GM04504 (cell line): ENCODE results near the gene INSIG2.
"Not testable (repeated sequence)": the region's sequence is repeated elsewhere in the genome, so short reads cannot be mapped to it uniquely, and the experiment has no call there.

Experiments
- DNase-seq: peaks from one replicate; pipeline ENCODE4 v3.0.0-alpha.2; 2012; ENCODE audit warnings: low read depth

Gene INSIG2

DNA sequence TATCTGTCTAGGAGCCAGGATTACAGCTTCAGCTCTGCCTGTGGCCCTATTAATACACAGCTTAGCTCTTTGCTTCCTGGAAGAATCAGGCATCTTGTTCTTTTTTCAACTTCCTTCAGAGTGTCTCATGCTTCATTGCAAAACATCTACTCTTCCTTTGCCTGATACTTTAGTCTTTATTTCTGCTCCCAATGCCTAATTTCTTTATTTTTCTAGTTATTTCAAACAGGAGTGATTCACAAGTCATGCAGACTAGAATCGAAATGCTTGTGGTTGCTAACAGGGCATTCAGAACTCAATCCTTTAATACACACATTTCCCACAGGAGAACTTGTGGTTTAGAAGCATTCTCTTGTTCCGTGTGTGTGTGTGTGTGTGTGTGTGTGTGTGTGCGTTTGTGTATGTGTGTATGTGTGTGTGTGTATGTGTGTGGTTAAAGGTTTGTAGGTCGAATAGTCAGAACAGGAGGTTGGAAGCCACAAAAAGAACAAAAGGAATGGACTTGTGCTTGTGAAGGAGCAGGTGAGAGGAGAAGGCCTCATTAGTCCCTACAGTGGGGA, 28.3 kb upstream of the INSIG2 start:
- peak; percentile 85 for DNase-seq

DNA sequence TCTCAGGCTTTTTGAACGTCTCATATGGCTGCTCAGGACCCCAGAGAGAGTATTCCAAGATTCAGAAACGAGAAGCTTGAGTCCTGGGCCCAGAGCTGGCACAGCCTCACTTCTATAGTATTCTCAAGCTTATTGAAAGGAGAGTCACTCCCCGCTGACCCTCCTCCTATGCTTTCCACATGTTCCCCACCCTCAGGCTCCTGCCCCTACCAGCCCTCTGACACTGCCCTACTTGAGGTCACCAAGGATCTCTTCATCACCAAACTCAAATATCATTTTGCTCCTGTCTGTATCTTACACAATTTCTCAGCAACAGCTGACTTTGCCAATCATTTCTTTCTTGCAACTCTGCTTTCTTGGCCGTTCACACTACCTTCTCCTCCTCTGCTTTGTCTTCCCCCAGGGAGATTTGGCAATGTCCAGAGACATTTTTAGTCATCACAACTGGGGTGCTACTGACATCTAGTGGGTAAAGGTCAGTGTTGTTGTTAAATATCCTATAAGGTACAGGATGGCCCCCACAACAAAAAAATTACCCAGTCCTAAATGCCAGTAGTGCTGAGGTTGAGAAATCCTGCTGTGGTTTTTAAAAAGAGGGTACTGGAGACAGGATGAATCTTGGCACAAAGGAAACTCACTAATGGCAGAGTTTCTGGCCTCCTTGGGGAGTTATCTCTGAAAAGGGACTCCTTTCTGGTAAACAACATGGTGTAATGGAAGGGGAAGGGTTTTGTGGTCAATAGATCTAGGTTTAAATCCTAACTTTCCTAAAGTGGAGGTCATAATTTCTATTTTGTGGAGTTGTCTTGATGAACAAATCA, 26.9 kb upstream of the INSIG2 start:
- DNase-seq: peak; percentile 83

DNA sequence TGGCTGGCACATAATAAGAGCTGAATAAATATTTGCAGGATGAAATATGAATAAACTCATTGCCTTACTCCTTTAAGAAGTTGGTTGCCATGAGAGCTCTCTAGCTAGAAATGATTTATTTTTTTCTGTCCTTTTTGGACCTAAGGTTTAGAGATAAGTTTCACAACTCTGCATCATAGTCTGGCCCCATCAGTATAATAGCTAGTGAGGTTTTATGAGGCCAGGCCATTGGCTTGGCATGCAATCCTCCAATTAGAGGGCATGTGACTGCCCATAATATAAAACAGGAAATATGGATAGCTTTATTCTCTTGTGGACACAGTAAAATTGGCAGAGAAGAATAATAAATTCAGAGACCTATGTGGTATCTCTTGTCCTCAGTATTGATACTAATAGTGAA, 26.2 kb upstream of the INSIG2 start:
- peak; percentile 71 for DNase-seq

DNA sequence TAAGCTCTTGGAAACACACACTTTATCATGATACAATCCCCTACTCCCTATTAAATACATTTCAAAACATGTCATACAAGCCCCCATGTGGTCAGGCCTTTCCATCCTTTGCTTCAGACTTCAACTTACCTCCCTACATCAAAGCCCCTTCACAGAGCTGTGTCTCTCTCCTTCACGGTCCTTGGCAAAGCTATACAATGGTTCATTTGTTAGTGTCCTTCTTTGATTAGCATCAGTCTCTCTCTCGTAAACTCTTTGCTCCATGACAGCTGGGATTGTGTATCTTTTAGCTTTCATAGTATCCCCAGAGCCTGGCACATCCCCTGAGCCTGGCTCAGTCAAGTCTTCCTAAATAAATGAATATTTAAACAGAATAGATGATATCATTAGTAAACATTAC, 25.6 kb upstream of the INSIG2 start:
- DNase-seq: no peak

DNA sequence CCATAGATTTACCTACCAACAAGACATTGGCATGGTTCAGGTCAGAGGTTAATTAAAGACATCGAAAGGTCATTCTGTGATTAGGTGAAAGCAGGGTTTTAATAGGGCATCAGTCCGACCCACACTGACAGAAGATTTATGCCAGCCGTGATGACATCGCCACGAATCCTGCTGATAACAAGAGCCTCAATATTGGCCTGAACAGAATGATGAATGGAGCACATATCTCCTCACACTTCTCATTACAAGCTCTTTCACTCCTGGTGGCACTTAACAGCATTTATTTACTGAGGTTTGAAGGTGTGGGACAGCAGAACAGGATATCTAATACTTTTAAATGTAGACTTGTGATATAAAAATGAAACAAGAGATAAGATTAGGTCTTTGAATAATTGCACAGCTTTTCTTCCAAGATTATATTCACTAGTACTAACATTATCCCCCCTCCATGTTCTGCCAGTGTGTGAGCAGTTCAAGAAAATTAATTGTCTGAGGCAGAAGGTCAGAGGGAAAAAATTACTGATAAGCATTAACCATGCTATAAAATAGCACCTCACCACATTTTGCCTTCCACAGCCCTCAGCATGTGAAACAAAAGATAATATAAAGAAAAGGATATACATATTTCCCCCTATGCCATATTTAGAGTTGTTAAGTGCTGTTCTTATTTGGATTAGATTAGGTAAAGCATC, 23.1 kb upstream of the INSIG2 start:
- DNase-seq: no peak

DNA sequence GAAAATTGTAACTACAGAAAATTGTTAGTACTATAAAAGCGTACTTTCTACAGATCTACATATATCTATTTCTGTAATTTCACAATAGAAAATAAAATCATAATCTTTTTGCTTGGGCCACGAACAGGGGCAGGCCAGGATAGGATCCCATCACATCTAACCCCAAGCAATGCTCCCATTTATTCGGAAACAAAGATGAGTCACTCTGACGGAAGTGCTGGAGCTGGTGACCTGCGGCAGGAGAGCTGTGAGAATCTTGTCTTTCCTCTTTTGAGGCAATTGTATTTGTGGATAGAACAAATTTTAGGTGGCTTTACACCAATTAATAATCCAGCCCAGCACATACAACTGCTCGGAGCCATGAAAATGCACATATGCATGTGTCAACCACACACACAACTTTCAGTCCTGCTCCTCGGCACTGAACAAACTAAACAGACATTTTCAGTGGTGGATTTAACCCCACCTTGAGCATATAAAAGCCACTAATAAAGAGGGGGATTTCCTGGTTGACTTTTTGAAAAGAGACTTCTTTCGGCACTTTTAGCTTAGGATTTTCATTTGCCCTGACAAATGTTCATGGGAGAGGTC, 22.3 kb upstream of the INSIG2 start:
- no peak for DNase-seq

DNA sequence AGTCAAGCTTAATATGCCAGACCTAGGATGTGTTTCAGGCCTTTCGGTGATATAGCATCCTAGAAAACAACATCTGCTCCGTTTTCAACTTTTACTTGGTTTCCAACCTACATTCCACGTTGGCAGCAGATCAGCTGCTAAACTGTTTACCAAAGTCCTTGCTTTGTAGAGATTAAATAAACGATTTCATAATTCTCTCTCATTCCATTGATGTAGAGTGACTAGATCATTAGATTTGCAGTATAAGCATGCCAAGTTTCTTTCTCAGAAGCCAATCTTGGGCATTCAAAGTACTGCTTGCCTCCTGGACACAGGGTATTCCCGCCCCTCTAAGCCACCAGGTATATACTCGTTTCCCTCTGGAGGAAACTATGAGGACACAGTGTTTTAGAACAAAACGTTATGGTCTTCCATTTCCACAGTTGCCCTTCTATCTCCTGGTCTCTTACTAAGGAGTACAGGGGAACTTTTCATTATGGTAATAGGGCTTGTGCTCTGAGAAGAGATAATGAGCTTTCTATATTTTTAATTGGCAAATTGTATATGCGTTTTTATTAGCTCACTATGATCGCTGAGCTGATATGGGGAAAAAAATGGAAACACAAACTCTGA, 10.5 kb upstream of the INSIG2 start:
- DNase-seq: no peak

DNA sequence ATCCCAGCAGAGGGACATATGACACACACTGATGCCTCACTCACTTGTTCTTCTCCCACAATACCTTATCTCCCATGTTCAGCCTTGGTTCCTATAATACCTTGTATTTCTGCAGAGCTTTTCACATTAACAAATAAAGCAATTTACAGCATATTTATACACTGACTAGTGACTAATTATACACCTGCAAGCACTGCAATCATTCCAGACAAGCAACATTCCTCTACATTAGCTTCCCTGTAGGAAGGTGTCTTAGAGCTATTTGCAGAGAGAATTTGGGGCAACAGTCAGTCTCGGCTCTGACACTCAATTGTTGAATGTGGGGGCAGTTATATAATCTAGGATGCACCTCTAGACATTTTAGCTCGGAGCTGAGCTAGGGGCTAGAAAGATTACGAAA, 9.5 kb upstream of the INSIG2 start:
- DNase-seq: no peak

DNA sequence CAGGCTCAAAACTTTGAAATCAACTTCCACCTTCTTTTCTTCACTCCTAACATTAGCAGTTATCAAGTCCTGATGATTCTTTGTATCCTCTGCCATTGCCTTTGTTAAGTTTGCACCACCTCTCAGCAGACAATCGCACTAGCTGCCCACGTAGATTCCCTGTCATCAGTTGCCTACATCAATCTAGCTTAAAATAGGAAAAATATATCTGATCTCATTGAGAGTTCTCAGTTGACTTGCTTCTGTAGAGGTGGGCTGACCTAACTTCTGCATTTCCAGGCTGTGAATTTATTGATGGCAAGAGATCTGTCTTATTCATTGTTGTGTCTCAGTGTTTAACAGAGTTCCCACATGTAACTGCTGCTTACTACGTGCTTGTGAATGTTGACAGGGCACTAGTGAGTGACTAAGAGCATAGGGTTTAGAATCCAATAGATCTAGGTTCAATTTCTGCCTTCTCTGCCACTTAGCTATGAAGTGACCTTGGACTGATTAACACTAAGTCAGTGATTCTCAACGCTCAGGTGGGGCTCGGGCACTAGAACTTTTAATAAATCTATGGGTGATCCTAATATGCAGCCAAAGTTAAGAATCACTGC, 3.7 kb upstream of the INSIG2 start:
- DNase-seq: no peak

DNA sequence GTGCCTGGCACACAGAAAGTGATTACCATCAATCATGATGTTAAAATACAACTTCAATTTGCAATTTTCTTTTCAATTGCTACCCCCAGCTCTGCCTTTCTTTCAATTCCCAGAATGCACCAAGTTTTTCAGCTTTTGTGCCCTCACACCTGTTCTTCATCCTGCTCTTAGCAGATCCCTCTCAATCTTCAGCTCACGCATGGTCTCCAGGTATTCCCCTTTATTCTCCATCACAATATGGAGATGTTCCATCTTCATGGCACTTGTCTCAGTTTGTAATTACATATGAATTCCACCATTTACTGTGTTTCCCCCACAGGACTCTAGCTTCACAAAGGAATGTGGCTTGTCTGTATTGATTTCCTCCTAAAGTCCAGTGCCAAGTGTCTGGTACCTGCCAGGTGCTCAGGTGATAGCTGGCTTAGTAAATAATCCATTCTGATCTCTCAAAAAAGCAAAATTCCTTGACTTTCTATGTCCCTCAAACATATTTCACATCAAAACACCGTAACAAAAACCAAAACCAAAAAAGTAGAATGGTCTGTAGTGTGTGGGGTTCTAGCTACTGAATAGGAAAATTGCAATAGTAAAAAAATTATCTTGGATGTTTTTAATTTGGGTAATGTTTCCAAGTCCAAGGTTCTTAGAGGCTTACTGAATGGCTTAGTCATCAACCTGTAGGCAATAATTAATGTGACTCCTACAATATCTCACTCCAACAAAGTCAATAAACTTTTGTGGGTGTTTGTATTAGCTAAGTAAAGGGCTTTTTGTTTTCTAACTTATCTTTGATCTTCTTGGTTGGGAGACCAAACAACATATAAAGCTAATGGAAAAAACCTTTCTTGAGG, 2.9 kb upstream of the INSIG2 start:
- no peak for DNase-seq

DNA sequence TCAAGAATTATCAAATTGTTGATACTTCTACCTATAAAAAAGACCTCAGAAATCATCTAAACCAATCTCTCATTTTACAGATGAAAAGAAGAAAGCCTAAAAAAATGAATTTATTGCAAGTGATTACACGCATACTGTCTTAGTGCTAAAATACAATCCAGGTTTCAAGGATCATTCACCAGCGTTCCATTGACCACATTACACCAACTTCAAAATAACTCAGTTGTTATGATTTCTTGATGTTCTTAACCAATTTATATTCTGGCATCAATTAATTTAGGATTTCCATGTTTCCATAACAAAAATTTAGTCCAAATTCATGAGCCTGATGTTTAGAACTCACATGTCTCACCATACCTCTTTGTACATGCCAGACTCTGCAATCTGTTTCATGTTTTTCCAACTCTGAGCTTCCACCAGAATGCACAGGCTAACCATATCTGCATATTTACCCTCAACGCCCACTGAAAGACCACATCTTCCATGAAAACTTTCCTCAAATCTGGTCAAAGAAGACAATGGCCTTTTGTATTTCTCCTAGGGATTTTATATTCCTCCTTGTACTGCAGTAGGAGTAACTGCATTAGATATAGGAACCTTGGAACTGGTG, 2.1 kb upstream of the INSIG2 start:
- no peak for DNase-seq

DNA sequence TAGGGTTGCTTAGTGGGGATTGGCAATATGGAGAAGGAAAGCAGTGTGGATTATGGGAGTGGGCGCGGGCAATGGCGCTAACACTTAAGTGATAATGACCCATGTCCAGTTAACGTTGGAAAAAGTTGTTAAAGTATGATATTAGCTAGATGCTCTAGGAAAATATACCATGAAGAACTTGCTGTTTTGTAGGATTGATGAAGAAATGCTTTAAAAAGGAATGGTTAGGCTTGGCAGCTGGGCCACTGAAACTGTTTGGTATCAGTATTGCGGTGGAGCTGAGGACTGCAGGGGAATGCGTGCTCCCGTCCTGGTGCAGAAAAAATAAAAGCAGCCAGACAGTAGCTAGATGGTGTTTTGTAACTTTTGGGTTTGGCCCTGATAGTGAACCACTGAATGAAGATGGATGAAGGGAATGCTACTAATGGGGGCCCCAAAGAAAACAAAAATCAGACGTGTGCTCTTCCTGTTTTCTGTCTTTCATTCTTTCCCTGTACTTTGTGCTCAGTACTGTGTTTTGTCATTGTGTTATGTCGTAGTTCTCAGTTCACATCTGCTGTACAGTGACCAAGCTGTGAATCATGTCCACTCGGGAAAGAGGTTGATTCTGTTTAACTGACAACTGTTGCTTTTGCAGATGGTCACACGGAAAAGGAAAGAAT, 999 bp downstream of the INSIG2 start:
- DNase-seq: no peak

DNA sequence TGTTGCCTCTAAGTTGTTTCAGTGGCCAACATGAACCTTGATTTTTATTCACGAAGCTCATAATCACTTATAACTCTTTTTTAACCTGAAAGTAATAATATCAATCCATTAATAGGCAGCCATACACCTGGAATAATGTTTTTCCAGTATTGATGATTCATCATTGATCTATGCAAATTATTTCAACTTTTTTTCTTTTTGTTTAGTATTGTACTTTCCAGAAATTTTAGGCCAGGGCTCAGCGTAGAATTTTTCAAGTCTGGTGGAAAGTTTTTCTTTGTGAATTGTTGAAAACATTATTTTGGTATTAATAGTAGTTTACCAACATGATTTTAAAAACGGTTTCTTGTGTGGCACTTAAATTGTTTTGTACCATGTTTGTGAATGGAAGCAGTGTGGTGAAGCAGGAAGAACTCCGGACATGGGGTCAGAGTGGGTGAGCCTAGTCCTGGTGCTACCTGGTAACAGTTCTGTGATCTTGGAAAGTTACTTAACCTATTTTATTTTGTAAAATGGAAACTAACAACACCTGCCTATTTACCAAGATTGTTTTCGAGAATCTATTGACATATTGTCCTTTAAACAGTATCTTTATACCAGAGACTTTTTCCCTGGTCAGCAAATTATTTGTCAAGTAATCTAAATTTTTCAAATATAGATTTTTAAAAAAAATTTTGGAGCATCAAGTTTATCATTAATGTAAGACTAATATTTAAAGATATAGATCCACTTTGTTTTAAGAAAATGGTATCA, 2.3 kb downstream of the INSIG2 start:
- no peak for DNase-seq

DNA sequence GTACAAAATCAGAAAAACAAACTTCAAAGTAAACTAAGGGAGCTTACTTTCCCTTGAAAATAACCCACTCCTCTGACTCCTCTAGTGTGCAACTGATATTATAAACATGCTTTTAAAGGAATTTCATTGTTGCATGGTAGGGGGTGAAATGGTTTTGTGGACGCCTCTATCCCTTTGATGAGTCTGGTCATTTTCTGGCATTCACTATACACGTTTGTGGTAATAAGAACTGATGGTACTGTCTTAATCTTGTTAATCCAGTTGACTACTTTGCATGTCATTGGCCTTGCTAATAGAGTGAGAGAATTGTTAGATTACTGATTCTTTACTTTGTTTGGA, 2.8 kb downstream of the INSIG2 start:
- DNase-seq: no peak

DNA sequence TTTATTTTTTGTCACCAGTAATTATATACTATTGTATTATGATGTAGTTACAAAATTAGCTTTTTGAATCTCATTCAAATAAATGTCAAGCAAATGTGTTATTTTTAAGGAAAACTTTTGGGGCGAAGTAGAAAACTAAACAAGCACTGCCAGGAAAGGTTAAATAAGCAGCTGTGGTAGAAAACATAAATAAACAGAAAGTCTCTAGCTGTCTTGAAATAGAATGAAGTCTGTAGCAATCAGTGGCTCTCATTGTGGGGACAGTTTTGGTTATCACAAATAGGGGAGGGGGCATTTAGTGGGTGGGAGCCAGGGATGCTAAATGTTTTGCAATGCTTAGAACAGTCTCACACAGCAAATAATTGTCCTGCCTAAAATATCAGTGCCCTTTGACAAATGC, 3.4 kb downstream of the INSIG2 start:
- no peak for DNase-seq

DNA sequence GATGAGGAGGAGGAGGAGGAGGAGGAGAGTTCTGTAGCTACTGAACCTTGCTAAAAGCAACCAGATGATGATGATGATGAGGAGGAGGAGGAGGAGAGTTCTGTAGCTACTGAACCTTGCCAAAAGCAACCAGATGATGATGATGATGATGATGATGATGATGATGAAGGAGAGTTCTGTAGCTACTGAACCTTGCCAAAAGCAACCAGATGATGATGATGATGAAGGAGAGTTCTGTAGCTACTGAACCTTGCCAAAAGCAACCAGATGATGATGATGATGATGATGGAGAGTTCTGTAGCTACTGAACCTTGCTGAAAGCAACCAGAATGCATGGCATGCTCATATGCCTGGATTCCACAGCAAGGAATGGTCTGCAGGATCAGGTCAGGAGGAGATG, 5.8 kb downstream of the INSIG2 start:
- DNase-seq: not testable (repeated sequence)

DNA sequence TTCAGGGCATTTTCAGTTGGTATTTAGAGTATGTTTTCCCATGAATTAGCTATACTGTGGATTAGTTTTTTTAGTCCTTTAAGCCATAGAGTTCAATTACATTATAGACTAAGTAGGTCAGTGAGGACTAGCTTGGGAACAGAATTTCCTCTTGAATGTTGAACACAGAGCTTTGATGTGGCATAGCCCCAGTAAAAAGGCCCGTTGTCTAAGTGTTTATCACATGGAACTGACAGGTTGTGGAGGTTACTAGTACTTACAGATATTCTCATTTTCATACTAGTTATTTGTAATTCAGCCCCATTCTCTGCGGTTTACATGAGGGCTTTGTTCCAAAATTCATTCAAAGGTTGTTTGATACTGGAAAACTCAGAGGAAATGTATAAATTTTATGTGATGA, 6.2 kb downstream of the INSIG2 start:
- DNase-seq: no peak

DNA sequence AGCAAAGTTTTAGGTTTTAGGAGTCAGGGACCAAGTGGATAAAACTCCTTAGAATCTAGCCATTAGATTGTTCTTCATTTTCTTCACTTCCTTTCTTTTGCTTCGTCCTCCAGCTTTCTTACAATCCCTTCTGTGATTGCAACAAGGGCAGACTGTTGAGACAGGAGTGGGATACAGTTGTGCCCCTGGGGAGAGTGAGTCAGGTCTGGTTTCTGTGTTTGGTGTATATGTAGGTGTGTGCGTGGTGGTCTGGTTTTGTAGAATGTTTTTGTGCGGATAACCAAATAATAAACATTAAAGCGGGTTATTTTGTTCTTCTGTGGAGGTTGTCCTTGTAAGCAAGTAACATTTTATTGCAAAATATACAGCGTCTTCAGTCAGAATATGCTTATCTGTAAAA, 7.3 kb downstream of the INSIG2 start:
- no peak for DNase-seq

DNA sequence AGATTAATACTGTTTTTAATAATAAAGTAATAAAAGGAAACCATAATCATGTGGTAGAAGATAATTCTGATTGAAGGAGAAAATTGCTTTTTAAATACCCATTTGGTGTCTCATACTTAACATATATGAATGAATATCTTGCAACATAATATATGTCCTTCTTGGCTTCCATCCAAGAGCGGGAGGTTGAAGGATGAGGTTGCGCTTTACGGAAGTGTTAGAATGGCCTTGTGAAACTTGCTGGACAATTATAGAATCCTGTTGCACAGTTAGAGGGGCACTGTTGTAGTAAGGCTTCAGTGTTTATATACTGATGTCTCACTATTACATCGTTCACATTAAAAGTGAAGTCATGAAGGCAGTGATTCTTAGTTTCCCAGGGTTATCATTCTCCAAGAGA, 9.4 kb downstream of the INSIG2 start:
- DNase-seq: no peak
